Left cardiac atrium (tissue), 4 donors: ENCODE data around the gene PHACTR1. TPM values are rescaled to one million over a fixed set of nuclear protein-coding genes. Genes with fewer than 3 reads are reported as not detected.

Source experiments
- ATAC-seq, 2 donors: fragments of 200-7000 bp; cut with Tn5 transposase; one replicate each; pipeline ENCODE4 v1.9.1; 2020; ENCODE audit warnings: mild to moderate bottlenecking in 2 of 2, moderate library complexity in 2 of 2
- DNase-seq: peaks from one replicate; pipeline ENCODE4 v3.0.0-alpha.2; 2020
- intact Hi-C, 2 donors: fragments of 100-400 bp; cut with DNase I; formaldehyde crosslinking; loops; one replicate each; pipeline versions ENCODE4 v1.14.1 to v1.15.1; 2022 to 2023
- total RNA-seq, 2 donors: library from RNA; stranded (reverse); fragmentation: NEBNext Ultra II Directional; extraction: Animal tissue kit (Norgen Biotek cat#: 25700); gene quantifications; one replicate each; pipeline ENCODE4 v1.2.1, GENCODE V29; 2021
- donor health status: DM: no; HTN: yes; CAD: no.
- donor health status: DM: no; HTN: yes; CAD: no; lungs with severe emphysema.
- donor health status: DM: yes; HTN: yes; CAD: no.
- donor health status: Dilated cardiomyopathy.

PHACTR1 gene
- total RNA-seq, 2 donors from 2014 or later = 12.2 to 16.0 TPM

DNA sequence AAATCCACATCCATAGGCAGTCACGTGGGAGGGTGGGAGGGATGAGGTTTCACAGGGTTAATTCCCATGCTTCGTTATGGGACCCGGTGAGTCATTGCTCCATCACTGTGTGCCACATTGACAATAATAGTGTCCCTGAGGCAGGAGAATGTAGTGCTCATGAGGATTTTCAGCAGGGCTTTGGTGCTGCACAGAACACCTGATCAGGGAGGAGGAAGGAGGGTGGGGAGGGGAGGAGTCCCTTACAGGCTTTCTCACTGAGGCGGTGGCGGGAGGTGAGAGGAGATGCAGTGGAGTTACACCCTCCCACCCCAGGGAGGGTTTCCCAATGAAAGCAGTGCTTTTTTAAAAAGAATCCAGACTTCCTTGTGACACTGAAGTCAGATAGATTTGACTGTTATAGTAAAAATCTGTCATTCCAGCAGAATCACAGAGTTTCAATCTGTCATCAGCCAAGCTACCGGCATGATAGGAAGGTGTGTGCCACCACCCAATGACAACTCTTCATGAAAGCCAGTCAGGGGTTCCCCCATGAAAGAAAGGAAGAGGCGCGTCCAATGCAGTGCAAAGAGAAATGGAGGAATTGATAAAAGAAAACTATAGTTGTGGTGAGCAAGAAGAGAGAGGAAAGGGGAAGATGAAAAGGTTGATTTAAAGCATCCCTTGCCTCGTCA is 467.0 kb downstream of the PHACTR1 start:
- ATAC-seq (no peak), DNase-seq (no peak)
- intact Hi-C loops = no loop called here

DNA sequence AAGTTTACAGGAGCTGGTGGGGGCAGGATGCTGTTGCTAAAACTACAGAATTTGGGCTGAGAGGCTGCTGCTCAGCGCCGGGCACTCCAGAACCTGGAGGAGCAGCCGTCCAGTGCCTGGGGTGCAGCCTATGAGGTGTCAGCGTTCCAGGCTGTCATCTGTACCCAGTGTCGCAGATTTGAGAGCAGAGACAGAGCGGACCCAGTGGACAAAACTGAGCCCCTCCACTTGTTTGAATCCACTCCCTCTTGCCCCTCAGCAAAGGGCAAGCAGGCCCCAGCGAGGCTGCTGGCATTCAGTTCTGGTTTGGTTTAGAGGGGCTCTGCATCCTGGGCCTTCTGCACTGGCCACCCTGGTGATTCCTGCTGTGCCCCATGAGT is 467.5 kb downstream of the PHACTR1 start:
- ATAC-seq (no peak), DNase-seq (no peak)
- intact Hi-C loops = no loop called here

DNA sequence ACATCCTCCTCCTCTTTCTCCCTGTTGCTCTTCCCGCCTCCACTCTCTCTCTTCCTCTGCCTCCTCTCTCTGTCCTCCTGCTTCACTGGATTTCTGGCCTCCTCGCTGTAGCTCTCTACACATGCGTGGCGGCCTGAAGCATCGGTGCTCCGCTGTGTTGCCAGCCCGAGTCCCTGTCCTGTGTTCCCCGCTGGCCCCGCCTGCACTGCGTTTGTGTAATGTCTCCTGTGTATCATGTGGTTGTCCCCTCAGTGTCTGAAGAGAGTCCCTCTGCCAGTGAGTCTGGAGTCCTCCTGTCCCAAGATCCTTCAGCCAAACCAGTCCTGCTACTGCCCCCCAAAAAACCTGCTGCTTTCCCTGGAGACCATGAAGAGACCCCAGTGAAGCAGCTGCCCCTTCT is 468.0 kb downstream of the PHACTR1 start:
- intact Hi-C loops = no loop called here
- no peak for ATAC-seq
- DNase-seq = no peak

DNA sequence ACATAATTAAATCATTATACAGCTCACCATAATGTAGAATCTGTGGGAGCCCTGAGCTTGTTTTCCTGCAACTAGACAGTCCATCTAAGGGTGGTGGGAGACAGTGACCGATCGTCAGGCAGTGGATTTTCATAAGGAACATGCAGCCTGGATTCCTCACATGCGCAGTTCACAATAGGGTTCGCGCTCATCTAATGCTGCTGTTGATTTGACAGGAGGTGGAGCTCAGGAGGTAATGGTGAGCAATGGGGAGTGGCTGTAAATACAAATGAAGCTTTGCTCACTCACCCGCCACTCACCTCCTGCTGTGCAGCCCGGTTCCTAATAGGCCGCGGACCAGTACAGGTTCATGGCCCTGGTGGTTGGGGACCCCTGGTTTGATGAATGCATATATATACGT is 470.3 kb downstream of the PHACTR1 start:
- ATAC-seq = no peak
- DNase-seq = no peak
- intact Hi-C loops = no loop called here

DNA sequence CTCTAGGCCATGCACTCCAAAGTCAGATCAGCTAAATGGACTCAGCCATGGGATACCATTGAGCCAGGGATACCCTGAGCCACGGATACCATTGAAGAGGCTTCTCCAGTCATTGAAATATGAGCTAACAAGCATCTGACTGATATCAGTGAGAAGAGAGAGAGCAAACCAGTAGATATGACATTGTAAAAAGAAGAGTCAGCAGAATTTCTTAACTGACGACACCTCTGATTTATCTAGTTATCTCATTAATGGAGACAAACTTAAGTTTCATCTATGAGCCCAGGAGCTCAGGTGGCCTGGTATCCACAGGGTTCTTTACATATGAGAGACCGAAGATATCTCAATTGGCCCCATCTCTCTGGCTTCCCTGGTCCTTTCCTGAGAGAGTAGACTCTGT is 471.1 kb downstream of the PHACTR1 start:
- DNase-seq (no peak), ATAC-seq (no peak)
- intact Hi-C loops = no loop called here

DNA sequence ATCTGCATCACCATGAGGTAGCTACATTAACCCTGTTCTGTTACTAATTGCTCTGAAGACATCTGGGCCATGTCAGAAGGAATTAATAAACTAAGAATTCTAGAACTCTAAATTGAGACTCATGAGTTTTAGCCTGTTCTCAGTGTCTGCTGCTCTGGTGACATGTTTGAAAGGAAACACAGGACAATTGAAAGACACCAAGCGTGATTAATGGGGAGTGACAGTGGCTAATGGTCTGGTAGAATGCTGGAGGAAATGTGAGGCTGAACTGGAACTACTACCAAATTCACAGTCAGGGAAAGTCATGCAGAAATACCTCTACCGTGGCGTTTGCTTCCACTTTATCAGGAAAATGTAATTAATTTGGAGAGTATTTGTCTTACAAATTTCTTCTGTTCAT is 471.7 kb downstream of the PHACTR1 start:
- intact Hi-C loops = no loop called here
- no peak for DNase-seq
- no peak for ATAC-seq

DNA sequence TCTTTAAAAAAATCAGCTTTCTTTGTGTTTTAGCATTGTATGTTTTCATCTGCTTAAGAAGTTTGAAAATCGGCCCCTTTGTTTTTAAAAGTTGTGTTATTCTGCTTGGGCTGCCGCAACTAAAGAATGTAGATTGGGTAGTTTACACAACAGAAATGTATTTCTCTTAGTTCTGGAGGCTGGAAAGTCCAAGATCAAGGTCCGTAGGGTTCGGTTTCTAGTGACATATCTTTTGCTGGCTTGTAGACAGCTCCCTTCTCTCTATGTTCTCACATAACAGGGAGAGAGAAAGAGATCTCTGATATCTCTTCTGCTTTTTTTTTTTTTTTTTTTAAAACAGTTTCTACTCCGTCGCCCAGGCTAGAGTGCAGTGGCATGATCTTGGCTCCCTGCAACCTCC is 473.1 kb downstream of the PHACTR1 start:
- intact Hi-C loops = loop anchor here in 1 of 2 donors (10.0 kb wide), 1 partner anchor 115 kb away; no protein-coding TSS in a partner anchor
- no peak for ATAC-seq
- no peak for DNase-seq

DNA sequence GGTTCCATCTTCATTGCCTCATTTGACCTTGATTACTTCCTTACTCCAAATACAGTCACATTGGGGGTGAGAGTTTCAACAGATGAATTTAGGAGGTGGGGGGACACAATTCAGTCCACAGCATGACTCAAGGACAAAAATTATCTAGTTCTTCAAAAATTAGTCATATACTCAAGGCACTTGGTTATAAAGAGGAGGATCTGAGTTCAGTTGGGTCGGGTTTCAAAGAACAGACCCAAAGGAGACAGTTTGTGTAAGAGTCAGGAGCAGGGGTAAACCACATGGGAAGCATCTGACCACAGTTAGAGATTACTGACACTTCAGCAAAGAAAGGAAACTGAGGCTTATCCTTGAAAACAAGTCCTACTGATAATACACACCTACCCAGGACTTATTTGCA is 473.8 kb downstream of the PHACTR1 start:
- intact Hi-C loops = loop anchor here in 1 of 2 donors (10.0 kb wide), 1 partner anchor 114 kb away; no protein-coding TSS in a partner anchor

DNA sequence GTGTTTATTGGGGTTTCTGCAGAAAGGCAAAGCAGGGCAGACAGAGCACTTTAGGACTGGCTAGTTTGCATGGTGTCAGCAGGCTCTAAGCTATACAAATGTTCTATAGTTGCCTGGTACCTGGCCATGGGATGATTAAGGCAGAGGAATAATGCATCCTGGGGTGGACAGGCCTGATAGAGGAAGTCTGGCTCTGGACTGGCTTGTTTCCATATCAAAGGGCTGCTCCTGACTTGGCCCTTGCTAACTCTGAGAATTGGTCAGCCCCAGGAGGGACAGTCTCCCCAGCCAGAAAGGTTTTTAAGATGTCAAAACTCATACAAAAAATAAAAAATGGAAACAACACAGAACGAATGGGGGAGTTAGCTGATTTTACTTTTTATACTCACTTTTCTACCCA is 474.9 kb downstream of the PHACTR1 start:
- intact Hi-C loops = loop anchor here in 1 of 2 donors (10.0 kb wide), 1 partner anchor 113 kb away; no protein-coding TSS in a partner anchor
- ATAC-seq (no peak), DNase-seq (no peak)

More for the DNA sequence above, 473.8 kb downstream of the PHACTR1 start:
- no peak for DNase-seq
- no peak for ATAC-seq

DNA sequence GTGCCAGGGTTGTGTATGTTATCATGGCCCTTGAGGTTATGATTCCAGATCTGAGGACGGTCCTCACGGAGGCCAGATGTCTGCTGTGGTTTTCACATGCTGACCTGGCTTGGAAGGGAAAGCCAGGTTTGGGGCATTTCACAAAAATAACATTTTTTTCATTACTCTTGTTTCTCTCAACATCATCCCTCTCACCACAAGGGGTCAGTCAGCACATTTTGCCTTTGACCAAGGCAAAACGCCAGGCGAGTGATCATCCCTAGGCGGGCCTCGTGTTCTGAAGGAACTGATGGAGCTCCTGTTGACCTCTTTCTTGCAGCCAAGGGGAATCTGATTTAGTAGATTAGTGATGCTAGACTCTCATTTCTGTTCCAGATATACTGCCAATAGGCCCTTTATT is 478.3 kb downstream of the PHACTR1 start:
- ATAC-seq (peak; percentile 55 to 61), DNase-seq (peak; percentile 53)
- intact Hi-C loops = loop anchor here in 1 of 2 donors (10.0 kb wide), 1 partner anchor 110 kb away; no protein-coding TSS in a partner anchor

DNA sequence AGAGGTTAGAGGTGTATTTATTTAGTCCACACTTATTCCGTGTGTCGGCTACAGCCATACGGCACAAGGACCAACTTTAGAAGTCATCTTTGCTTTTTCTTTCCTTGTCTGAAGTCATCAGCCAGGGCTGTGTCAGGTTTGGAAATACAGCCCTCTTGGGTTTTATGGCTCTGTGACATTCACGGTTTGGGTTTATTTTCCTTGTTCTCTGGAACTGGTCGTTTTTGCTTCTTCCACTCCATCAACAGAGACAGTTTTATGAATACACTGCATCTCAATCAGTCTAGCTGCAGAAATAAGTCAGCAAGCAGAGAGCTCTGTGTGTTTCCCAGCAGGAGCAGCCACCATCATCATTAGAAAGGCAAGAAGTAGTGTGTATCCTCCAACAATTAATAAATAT is 479.2 kb downstream of the PHACTR1 start:
- ATAC-seq = no peak
- DNase-seq = no peak
- intact Hi-C loops = loop anchor here in 1 of 2 donors (10.0 kb wide), 1 partner anchor 109 kb away; no protein-coding TSS in a partner anchor

DNA sequence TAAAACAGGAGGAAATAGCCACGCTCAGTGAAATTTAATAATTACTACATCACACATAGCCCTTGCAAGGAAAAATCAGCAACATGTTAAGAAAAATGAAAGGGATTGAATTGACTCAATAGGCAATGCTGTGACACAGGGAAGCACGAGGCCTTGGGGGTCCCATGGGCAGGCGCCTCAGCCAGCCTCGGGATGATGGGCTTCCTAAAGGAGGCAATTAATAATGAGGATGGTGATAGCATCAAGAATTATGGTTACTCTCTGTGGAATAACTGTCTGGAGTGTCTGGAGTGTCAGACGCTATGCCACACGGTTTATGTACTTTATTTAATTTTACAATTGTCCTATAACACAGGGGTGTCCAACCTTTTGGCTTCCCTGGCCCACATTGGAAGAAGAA is 481.6 kb downstream of the PHACTR1 start:
- ATAC-seq (no peak), DNase-seq (no peak)
- intact Hi-C loops = loop anchor here in 1 of 2 donors (10.0 kb wide), 1 partner anchor 107 kb away; no protein-coding TSS in a partner anchor

DNA sequence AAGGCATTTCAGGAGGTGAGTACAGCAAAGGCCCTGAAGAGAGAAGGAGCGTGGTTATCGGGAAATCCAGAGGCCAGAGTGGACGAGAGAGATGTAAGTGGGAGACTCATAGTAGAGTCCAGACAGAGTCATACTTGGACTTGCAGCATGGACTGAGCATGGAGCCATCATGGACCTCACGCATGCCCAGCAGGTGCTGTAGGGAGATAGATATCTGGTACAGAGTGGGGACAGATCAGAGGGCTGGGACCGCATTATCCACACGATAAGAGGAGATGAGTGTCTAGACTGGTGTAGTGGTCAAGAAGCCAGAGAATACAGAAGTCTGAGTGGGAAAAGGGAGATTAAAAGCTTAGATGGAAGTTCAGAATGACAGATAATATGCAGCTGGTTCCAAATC is 484.8 kb downstream of the PHACTR1 start:
- ATAC-seq = no peak
- intact Hi-C loops = no loop called here
- DNase-seq = no peak

DNA sequence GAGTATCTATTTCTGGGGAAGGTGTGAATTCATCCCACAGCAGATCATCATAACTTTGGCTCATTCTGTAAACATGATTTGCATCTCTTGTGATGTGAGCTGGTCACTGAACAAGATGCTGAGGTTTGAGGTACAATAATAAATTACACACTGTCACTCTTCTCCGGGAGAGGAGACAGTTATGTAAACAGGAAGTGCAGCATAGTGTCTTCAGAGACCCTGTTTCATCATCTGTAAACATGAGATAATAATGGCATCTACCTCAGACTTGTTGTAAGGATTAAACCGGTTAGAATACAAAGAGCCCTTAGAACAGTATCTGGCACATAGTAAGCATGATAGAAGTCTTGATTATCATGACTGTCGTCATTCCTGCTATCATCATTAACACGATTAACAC is 486.6 kb downstream of the PHACTR1 start:
- DNase-seq (no peak), ATAC-seq (no peak)
- intact Hi-C loops = no loop called here

DNA sequence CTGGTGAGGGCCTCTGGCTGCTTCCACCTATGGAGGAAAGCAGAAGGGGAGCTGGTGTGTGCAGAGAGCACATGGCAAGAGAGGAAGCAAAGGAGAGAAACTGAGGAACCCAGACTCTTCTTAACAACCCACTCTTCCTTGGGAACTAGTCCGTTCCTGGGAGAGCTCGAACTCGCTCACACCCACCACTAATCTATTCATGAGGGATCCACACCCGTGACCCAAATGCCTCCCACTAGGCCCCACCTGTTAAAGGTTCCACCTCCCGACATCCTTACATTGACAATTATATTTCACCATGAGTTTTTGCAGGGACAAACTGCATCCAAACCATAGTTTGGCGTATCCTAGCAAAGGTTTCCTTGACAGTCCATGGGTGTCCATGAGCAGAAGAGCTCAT is 488.5 kb downstream of the PHACTR1 start:
- ATAC-seq = no peak
- intact Hi-C loops = no loop called here
- DNase-seq = no peak

DNA sequence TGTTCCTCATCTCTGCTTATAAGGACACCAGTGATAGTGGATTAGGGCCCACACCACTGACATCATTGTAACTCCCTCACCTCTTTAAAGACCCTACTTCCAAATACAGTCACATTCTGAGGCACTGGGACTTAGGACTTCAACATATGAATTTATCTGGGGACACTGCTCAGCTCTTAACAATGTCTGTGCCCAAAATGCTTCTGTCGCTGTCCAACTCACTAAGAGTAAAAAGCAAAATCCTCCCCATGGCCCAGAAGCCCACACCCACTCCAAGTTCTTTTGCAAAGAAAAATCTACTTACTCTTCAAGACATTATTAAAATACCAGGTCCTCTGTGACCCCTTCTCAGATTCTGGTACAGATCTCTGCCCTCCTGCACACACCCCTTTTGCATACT is 495.5 kb downstream of the PHACTR1 start:
- no peak for ATAC-seq
- intact Hi-C loops = no loop called here

DNA sequence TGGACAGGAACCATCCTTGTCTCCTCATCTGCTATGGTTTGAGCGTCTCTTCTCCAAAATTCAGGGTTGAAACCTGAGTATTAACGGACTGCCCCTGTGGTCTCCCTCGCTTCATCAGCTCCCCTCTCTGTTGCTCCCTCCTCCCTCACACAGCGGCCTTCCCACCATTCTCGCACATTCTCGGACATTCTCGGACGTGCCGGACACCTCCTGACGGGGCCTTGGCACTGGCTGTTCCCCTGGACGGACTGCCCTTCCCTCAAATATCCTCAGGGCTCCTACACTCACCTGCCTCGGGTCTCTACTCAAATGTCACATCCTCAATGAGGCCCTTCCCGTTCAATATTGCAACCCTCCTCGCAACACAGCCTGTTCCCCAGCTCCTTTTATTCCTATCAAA is 496.0 kb downstream of the PHACTR1 start:
- intact Hi-C loops = no loop called here
- ATAC-seq (no peak), DNase-seq (no peak)

More for the DNA sequence above, 495.5 kb downstream of the PHACTR1 start:
- no peak for DNase-seq

DNA sequence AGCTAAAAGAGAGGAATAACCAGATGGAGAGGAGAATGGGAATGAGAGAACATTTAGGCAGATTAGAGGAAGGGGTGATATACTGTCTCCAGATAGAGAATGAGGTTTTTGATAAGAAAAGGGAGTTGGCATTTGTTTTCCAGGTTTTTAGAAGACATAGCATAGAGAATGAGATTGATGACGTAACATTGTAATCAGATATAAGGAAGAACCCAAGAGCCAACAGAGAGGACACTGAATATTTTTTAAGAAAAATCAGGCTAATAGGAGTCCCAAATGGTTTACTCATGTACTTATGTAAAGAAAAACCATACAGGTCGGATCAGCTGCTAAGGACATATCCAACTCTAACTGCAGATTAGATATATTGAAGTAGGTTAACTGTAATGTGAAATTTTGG is 498.8 kb downstream of the PHACTR1 start:
- DNase-seq = no peak
- ATAC-seq = no peak
- intact Hi-C loops = no loop called here

DNA sequence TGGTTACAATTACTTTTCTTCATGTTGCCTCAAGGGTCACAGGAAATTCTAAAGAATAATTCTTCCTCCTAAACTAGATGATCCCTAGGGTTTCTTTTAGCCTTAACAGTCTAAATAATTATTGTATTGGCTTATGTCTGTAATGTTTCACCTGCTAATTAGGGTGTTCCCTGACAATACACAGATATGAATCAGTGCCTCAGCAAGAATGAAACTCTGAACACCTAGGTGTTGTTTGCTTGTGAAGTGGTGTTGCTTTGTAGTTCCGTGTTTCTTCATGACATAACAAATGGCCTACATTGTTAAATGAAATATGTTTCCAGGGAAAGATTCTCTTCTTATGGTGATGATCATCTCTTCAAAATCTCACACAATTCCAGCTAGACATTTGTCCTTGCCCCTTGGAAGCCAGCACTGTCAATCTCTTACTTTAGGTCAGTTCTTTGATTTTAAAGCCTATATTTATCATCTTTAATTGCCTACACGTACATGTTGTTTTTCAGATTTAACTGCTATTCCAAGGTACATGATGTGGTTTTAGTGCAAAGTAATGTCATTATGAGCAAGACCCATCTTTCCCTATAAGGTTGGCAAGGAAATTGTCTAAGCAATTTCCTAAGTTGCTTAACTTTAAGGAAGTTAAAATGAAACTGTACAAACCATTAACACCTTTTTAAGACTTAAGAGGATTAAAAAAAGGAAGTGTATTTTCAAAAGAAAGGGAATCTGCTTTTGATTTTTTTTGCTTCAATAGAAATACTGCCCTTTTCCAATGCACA is 499.9 kb downstream of the PHACTR1 start:
- intact Hi-C loops = no loop called here
- ATAC-seq (no peak), DNase-seq (no peak)

DNA sequence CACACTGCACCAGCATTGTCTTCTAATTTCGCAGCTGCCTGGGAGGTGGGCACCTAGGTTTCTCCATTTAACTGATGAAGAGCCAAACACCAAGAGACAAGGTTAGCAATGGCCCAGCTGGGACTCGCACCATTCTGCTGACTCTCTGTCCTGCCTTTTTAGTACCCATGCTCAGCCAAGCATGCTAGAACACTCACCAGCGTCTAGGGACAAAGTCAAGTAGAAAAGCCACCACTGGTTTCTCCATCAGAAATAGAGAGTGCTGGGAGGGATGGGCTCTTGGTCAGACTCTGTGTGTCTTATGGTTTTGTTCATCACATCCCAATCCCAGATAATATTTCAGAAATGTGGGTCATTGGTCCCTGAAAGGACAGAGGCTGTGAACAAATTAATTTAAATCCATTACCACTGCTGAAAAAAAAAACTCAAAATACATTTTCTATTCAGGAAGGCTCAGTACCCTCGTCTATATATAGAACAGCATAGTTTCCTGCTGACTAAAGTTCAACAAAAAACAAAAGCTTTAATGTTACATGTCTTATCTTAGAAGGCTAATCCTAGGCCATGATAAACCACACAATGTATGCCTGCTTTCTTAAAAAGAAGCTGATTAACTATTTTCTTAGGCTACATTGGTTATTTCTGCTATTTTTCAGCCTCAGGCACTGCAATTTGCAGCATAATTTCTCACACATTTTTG is 500.8 kb downstream of the PHACTR1 start:
- no peak for ATAC-seq
- DNase-seq = no peak
- intact Hi-C loops = no loop called here
